Measurements from ENCODE around the gene UCP3. TPM values are rescaled to one million over a fixed set of nuclear protein-coding genes. Genes with fewer than 3 reads are reported as not detected.

Gene UCP3
- total RNA-seq, 1 experiment from 2014 or later, result 1.3 TPM

- ChIA-PET RAD21 (ENCODE audit: low non-redundant PET in 1 of 2, low total read pairs in 2 of 2, uncharacterized antibody in 2 of 2, unreplicated experiment in 2 of 2) (no interaction called here), CTCF (interaction anchor here (1.5 kb wide), 1 partner anchor 9 kb away, joined by 3 read pairs; no protein-coding TSS in a partner anchor), POLR2A (interaction anchor here (1.0 kb wide), 1 partner anchor 9 kb away, joined by 3 read pairs; the partner anchor contains the start of gene UCP2)
- no peaks in the 10 kb centered on the region for H3K27me3 ChIP-seq (ENCODE audit: insufficient read depth, low read length)
- no peak overlapping the region for H2AFZ ChIP-seq (ENCODE audit: low read depth, low read length, poor library complexity, severe bottlenecking)
- peak; percentile 26; the same call in 1 of the 2 replicates for ATAC-seq
- no peaks in the 10 kb centered on the region for H3K9me3 ChIP-seq (ENCODE audit: control insufficient read depth in 1 of 2, insufficient read depth in 1 of 2, low read depth in 1 of 2, low read length in 2 of 2)
- DNase-seq (ENCODE audit: low read depth, low spot score), result no peak
- H3K4me2 ChIP-seq (ENCODE audit: low read length), result no peak overlapping the region
- H3K4me1 ChIP-seq (ENCODE audit: control insufficient read depth in 1 of 2, insufficient read depth in 2 of 2, low read length in 2 of 2), result peaks cover 2 to 6% of the 10 kb centered on the region in 2 experiments; a peak in 2 of 4 replicates
- no TSS peak for BruUV-seq (replicated peaks)
- no peaks in the 10 kb centered on the region for H3K79me2 ChIP-seq (ENCODE audit: insufficient read depth, low read length)
- peaks cover 0 to 2% of the 10 kb centered on the region in 2 experiments; a peak in 1 of 4 replicates for H3K36me3 ChIP-seq (ENCODE audit: control insufficient read depth in 1 of 2, insufficient read depth in 2 of 2, low read length in 2 of 2)
- TF ChIP-seq SRF (IDR thresholded peaks at IDR 0.05; ENCODE audit: low read depth), result no peak
- no peak for TF ChIP-seq YY1 (IDR thresholded peaks at IDR 0.05; ENCODE audit: extremely low read depth, insufficient replicate concordance, low read depth, low read length)
- no peak for TF ChIP-seq ATF3 (IDR thresholded peaks at IDR 0.05)
- TF ChIP-seq REST (IDR thresholded peaks at IDR 0.05; ENCODE audit: low read depth), result no peak
- H3K9me2 ChIP-seq (ENCODE audit: insufficient read depth), result no peaks in the 10 kb centered on the region
- H3K9ac ChIP-seq (ENCODE audit: low read length), result no peak overlapping the region
- no peaks in the 10 kb centered on the region for H4K20me1 ChIP-seq (ENCODE audit: insufficient read depth)
- H3K27ac ChIP-seq (ENCODE audit: low read depth, low read length), result no peak overlapping the region
- H3K4me3 ChIP-seq (replicated peaks in 1 of 2; ENCODE audit: low read depth in 1 of 2, low read length in 2 of 2), result no peak overlapping the region
- intact Hi-C loops (cut with micrococcal nuclease), result no loop called here
Measured at GRCh38 chr11:73972620-73973449, 36.0 kb downstream of the UCP3 start.

Data from HCT116 (cell line).